Uterus (tissue), 2 donors: ENCODE results near the gene RPLP1.

Source experiments
- POLR2A ChIP-seq, 2 donors: fragments of 450-650 bp; IDR thresholded peaks; one replicate each; pipeline ENCODE4 v1.6.1; 2016; ENCODE audit warnings: antibody characterized with exemption in 2 of 2, mild to moderate bottlenecking in 1 of 2, moderate library complexity in 1 of 2
- TF ChIP-seq, protein P1 (sequence below), 4 experiments: fragments of 200-600 bp in 2 of 4; fragments of 450-650 bp in 2 of 4; sonication (generic) in 2 of 4; IDR thresholded peaks; one replicate each; pipeline ENCODE4 v1.5.1; 2016 to 2019; ENCODE audit warnings: antibody characterized with exemption in 4 of 4, mild to moderate bottlenecking in 2 of 4, moderate library complexity in 1 of 4

DNA sequence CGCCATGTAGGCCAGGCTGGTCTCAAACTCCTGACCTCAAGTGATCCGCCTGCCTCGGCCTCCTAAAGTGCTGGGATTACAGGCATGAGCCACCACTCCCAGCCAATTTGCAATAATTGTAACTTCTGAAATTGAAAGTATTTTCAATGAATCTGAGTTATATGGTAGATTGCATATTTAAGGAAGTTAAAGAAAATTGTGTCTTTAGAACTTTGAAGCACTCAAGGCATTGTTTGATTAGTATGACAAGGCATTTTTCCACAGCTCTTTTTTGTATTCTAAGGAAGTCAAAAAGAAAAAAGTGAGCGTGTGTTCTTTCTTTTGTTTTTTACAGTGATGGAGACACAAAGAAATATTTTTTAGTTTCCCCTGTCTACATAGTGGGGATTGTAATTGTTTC lies 15.7 kb upstream of the RPLP1 start:
- TF ChIP-seq, protein P1, sequence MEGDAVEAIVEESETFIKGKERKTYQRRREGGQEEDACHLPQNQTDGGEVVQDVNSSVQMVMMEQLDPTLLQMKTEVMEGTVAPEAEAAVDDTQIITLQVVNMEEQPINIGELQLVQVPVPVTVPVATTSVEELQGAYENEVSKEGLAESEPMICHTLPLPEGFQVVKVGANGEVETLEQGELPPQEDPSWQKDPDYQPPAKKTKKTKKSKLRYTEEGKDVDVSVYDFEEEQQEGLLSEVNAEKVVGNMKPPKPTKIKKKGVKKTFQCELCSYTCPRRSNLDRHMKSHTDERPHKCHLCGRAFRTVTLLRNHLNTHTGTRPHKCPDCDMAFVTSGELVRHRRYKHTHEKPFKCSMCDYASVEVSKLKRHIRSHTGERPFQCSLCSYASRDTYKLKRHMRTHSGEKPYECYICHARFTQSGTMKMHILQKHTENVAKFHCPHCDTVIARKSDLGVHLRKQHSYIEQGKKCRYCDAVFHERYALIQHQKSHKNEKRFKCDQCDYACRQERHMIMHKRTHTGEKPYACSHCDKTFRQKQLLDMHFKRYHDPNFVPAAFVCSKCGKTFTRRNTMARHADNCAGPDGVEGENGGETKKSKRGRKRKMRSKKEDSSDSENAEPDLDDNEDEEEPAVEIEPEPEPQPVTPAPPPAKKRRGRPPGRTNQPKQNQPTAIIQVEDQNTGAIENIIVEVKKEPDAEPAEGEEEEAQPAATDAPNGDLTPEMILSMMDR (IDR thresholded peaks at IDR 0.05): no peak
- TF ChIP-seq POLR2A (IDR thresholded peaks at IDR 0.05): no peak
